ENCODE data around the gene BSG. TPM values are rescaled to one million over a fixed set of nuclear protein-coding genes. Genes with fewer than 3 reads are reported as not detected.

Gene BSG
- total RNA-seq, 2 donors from 2014 or later = 236 to 274 TPM

GRCh38 chr19:535017-535835 is 37.2 kb upstream of the BSG start:
- H3K36me3 Mint-ChIP-seq = no peaks in the 10 kb centered on the region
- DNase-seq (ENCODE audit: low spot score) (no peak), ATAC-seq (no peak)
- no peaks in the 10 kb centered on the region for H3K9me3 Mint-ChIP-seq
- H3K4me1 Mint-ChIP-seq (ENCODE audit: low read depth in 2 of 2) = peaks cover 9 to 14% of the 10 kb centered on the region in 2 donors
- peak overlapping the region; percentile 38 for H3K4me3 Mint-ChIP-seq
- no peak overlapping the region for H3K27ac Mint-ChIP-seq
- H3K27me3 Mint-ChIP-seq = no peaks in the 10 kb centered on the region

DNA sequence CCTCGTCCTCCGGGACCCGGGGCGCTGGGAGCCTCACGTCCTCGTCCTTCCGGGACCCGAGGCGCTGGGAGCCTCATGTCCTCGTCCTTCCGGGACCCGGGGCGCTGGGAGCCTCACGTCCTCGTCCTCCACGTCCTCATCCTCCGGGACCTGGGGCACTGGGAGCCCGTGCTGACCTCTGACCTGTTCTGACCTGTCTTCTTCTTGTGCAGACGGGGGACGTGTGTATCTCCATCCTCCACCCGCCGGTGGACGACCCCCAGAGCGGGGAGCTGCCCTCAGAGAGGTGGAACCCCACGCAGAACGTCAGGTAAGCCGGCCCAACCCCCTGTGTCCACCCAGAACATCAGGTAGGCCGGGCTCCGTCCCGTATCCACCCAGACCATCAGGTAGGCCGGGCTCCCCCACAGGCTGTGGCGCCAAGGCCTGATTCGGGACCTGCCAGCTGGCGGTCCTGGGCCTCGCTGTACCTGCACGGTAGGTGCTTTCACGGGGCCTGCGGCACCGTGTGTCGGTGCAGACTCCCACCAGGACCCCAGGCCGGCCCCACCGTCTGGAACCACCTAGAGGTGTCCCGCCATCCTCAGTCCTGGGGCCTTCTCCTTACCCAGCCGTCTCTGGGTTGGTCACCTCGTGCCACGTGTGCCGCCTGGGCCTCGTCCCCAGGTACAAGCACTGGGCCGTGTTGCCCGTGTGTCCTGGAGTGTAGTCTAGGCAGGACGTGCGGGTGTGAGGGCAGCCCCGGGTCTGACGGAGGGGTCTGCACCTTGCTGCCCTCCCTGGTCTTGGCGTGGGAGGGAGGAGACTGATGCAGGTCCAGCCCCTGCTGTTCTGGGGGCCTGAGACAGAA is 36.1 kb upstream of the BSG start:
- H3K4me1 Mint-ChIP-seq (ENCODE audit: low read depth in 2 of 2) = peaks cover 9 to 14% of the 10 kb centered on the region in 2 donors
- no peaks in the 10 kb centered on the region for H3K27me3 Mint-ChIP-seq
- no peak overlapping the region for H3K4me3 Mint-ChIP-seq
- H3K27ac Mint-ChIP-seq = no peak overlapping the region
- no peaks in the 10 kb centered on the region for H3K36me3 Mint-ChIP-seq
- no peaks in the 10 kb centered on the region for H3K9me3 Mint-ChIP-seq
- ATAC-seq (no peak), DNase-seq (ENCODE audit: low spot score) (no peak)

DNA sequence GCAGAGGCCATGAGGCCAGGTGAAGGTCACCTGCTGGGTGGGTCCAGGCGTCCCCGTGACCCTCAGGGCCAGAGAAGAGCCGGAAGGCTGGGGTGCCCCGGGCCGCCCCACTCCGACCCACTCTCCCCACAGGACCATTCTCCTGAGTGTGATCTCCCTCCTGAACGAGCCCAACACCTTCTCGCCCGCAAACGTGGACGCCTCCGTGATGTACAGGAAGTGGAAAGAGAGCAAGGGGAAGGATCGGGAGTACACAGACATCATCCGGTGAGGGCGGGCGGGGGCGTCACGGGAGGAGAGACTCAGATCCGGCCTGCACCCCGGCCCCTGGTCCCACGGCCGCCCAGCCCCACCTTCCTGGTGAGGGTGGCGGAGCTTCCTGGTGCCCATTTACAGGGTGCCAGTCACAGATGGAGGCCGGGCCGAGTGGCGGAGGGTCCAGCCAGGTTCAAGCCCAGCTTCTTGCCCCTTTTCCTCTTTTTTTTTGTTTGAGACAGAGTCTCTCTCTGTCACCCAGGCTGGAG is 35.5 kb upstream of the BSG start:
- no peak for ATAC-seq

GRCh38 chr19:538641-539428 is 33.6 kb upstream of the BSG start:
- peaks cover 9 to 13% of the 10 kb centered on the region in 2 donors for H3K4me1 Mint-ChIP-seq (ENCODE audit: low read depth in 2 of 2)
- no peaks in the 10 kb centered on the region for H3K27me3 Mint-ChIP-seq
- H3K36me3 Mint-ChIP-seq = no peaks in the 10 kb centered on the region
- no peak overlapping the region for H3K4me3 Mint-ChIP-seq
- no peak overlapping the region for H3K27ac Mint-ChIP-seq
- DNase-seq (ENCODE audit: low spot score) (no peak), ATAC-seq (no peak)
- no peaks in the 10 kb centered on the region for H3K9me3 Mint-ChIP-seq

More for the DNA sequence above, 35.5 kb upstream of the BSG start:
- Mint-ChIP-seq H3K4me1 (ENCODE audit: low read depth in 2 of 2) (peaks cover 9 to 14% of the 10 kb centered on the region in 2 donors), H3K27ac (no peak overlapping the region), H3K36me3 (no peaks in the 10 kb centered on the region), H3K9me3 (no peaks in the 10 kb centered on the region), H3K27me3 (no peaks in the 10 kb centered on the region), H3K4me3 (no peak overlapping the region)
- no peak for DNase-seq (ENCODE audit: low spot score)

DNA sequence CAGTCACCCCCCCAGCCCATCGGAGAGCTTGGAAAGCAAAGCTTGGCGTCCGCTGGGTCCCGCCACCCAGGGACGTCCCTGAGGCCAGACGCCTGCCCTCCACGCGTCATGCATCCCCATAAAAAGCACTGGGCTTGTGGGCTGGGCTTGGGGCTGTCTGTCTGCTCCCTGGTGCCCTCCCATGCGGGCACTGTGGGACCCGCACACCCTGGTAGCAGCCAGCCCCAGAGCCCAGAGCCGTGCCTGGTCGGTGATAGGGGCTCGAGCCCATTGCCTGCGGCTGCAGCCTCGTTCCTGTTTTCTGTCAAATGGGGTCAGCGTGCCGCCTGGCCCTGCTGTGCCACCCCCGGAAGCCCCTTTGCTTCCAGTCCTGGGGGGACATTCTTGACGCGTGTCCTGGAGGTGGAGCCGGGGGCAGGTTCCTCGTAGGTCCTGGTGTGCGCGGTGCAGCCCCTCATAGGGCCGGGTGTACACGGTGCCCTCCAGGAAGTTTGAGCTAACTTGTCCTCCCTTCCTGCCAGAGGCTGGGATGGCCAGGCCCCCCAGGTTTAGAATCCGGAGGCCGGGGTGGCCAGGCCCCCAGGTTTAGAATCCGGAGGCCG is 32.9 kb upstream of the BSG start:
- Mint-ChIP-seq H3K4me1 (ENCODE audit: low read depth in 2 of 2) (peaks cover 16 to 18% of the 10 kb centered on the region in 2 donors), H3K36me3 (no peaks in the 10 kb centered on the region), H3K9me3 (no peaks in the 10 kb centered on the region), H3K4me3 (no peak overlapping the region), H3K27ac (no peak overlapping the region), H3K27me3 (no peaks in the 10 kb centered on the region)
- DNase-seq (ENCODE audit: low spot score) (no peak), ATAC-seq (no peak)

GRCh38 chr19:540867-541637 is 31.3 kb upstream of the BSG start:
- Mint-ChIP-seq H3K4me3 (no peak overlapping the region), H3K27ac (no peak overlapping the region), H3K9me3 (no peaks in the 10 kb centered on the region), H3K27me3 (no peaks in the 10 kb centered on the region), H3K4me1 (ENCODE audit: low read depth in 2 of 2) (peaks cover 20 to 21% of the 10 kb centered on the region in 2 donors), H3K36me3 (no peaks in the 10 kb centered on the region)
- DNase-seq (ENCODE audit: low spot score) = no peak
- no peak for ATAC-seq

DNA sequence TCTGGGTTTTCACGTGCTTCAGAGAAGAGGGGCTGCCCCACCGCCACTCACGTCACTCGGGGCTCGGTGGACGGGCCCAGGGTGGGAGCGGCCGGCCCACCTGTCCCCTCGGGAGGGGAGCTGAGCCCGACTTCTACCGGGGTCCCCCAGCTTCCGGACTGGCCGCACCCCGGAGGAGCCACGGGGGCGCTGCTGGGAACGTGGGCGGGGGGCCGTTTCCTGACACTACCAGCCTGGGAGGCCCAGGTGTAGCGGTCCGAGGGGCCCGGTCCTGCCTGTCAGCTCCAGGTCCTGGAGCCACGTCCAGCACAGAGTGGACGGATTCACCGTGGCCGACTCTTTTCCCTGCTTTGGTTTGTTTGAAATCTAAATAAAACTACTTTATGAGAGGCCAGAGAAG is 30.7 kb upstream of the BSG start:
- DNase-seq (ENCODE audit: low spot score) = no peak
- no peaks in the 10 kb centered on the region for H3K9me3 Mint-ChIP-seq

DNA sequence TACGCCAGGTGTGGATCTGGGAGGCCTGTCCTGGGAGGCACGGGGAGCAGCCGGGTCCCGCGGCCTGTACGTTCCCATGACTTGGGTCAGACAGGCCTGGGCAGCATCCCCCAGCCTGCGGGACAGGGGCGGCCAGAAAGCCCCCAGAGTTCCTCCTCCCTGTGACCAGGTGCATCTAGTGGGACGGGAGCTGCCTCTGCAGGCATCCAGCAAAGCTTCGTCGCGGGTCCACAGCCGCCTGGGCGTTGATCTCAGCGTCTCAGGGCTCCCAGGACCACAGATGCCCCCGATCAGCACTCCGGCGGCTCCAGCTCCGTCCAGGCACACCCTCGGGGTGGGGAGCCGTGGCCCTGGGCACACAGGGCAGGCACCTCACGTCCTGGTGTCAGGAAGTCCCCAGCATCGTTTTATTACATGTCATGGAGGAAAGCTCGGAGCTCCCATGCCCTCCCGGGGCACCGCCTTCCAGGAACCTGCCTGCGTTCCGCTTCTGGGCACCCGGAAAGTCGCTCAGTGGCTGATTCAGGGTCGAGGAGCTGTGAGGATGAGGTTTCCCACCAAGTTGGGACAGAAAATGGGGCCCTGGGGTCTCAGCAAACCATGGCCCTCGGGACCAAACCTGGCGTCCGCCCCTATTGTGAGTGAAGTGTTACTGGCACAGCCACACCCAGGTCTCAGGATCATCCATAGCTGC is 30.1 kb upstream of the BSG start:
- H3K9me3 Mint-ChIP-seq = no peaks in the 10 kb centered on the region
- DNase-seq (ENCODE audit: low spot score) (no peak), ATAC-seq (no peak)
- no peaks in the 10 kb centered on the region for H3K36me3 Mint-ChIP-seq
- no peak overlapping the region for H3K27ac Mint-ChIP-seq
- H3K4me1 Mint-ChIP-seq (ENCODE audit: low read depth in 2 of 2) = peaks cover 20 to 21% of the 10 kb centered on the region in 2 donors
- H3K4me3 Mint-ChIP-seq = no peak overlapping the region
- H3K27me3 Mint-ChIP-seq = no peaks in the 10 kb centered on the region

More for the DNA sequence above, 30.7 kb upstream of the BSG start:
- no peaks in the 10 kb centered on the region for H3K36me3 Mint-ChIP-seq
- H3K4me1 Mint-ChIP-seq (ENCODE audit: low read depth in 2 of 2) = peaks cover 20 to 21% of the 10 kb centered on the region in 2 donors
- H3K4me3 Mint-ChIP-seq = no peak overlapping the region
- no peak for ATAC-seq
- no peak overlapping the region for H3K27ac Mint-ChIP-seq
- no peaks in the 10 kb centered on the region for H3K27me3 Mint-ChIP-seq

- DNase-seq (ENCODE audit: low spot score) = peak; percentile 89
- peak within 1 kb of the TSS; percentile 55 to 85 for H3K27ac Mint-ChIP-seq
- H3K4me1 Mint-ChIP-seq (ENCODE audit: low read depth in 2 of 2) = peaks cover 20 to 26% of the 10 kb centered on the region in 2 donors
- H3K4me3 Mint-ChIP-seq = peak within 1 kb of the TSS; percentile 71
- no peaks in the 10 kb centered on the region for H3K9me3 Mint-ChIP-seq
- ATAC-seq = peak; percentile 97 to 98
- H3K27me3 Mint-ChIP-seq = no peaks in the 10 kb centered on the region
- no peaks in the 10 kb centered on the region for H3K36me3 Mint-ChIP-seq
These were observed 28.3 kb upstream of the BSG start, which contains the start of gene GZMM for GRCh38 chr19:543910-544608. Gene GZMM, plus strand, starts transcription at chr19:544053. Its CDS starts 19 bp downstream, at chr19:544072.

- Mint-ChIP-seq H3K4me3 (no peak overlapping the region), H3K9me3 (no peaks in the 10 kb centered on the region), H3K4me1 (ENCODE audit: low read depth in 2 of 2) (peaks cover 20 to 29% of the 10 kb centered on the region in 2 donors), H3K36me3 (no peaks in the 10 kb centered on the region), H3K27ac (no peak overlapping the region), H3K27me3 (no peaks in the 10 kb centered on the region)
- DNase-seq (ENCODE audit: low spot score) (no peak), ATAC-seq (no peak)
These were observed 25.3 kb upstream of the BSG start for GRCh38 chr19:547117-547516.

- peaks cover 19 to 29% of the 10 kb centered on the region in 2 donors for H3K4me1 Mint-ChIP-seq (ENCODE audit: low read depth in 2 of 2)
- H3K36me3 Mint-ChIP-seq = no peaks in the 10 kb centered on the region
- no peaks in the 10 kb centered on the region for H3K27me3 Mint-ChIP-seq
- no peaks in the 10 kb centered on the region for H3K9me3 Mint-ChIP-seq
- no peak overlapping the region for H3K27ac Mint-ChIP-seq
- DNase-seq (ENCODE audit: low spot score) (no peak), ATAC-seq (no peak)
- H3K4me3 Mint-ChIP-seq = no peak overlapping the region
These were observed 24.3 kb upstream of the BSG start for GRCh38 chr19:547836-548720.

Data from natural killer cell treated with Interleukin-12 subunit alpha and Interleukin-12 subunit beta and Interleukin-15 and Interleukin-18, amount 100 ng/mL, for 72 hours (primary cell).